ENCODE data around the gene RPL23. TPM values are rescaled to one million over a fixed set of nuclear protein-coding genes. Genes with fewer than 3 reads are reported as not detected.

Gene RPL23
- total RNA-seq, 1 experiment from 2014 or later, result 1,110 TPM

DNA sequence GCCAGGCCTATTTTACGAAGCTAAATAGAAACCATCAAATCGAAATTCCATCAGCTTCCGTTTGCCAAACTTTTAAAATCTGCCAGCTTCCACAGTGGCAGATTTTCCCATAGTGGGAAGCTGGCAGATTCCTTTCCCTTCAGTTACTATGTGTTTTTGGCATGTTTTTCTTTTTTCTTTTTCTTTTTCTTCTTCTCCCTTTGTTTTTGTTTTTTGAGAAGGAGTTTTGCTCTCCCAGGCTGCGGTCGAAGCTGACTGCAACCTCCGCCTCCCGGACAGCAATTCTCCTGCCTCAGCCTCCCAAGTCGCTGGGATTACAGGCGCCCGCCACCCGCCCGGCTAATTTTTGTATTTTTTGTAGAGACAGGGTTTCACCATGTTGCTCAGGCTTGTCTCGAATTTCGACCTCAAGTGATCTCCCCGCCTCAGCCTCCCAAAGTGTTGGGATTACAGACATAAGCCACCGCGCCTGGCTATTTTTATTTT lies 27.7 kb downstream of the RPL23 start:
- ATAC-seq (no peak), DNase-seq (no peak)
- H3K27me3 ChIP-seq (ENCODE audit: low read length), result no peaks in the 10 kb centered on the region
- peaks cover 9% of the 10 kb centered on the region for H3K4me1 ChIP-seq (ENCODE audit: insufficient read depth, low read length)
- H2AFZ ChIP-seq (ENCODE audit: low read length), result peak overlapping the region; percentile 71
- H3K4me3 ChIP-seq (ENCODE audit: low read length), result peak overlapping the region; percentile 80
- no peaks in the 10 kb centered on the region for H3K36me3 ChIP-seq (ENCODE audit: low read depth, low read length)
- H3K79me2 ChIP-seq (ENCODE audit: low read length), result peaks cover 35% of the 10 kb centered on the region
- no peaks in the 10 kb centered on the region for H4K20me1 ChIP-seq (ENCODE audit: low read length)
- no peaks in the 10 kb centered on the region for H3K9me3 ChIP-seq (ENCODE audit: low read length)
- H3F3A ChIP-seq (ENCODE audit: low read length, unreplicated experiment), result no peaks in the 10 kb centered on the region
- H3K4me2 ChIP-seq (ENCODE audit: low read length), result peak overlapping the region; percentile 78
- no peaks in the 10 kb centered on the region for H3K9me2 ChIP-seq (replicated peaks; ENCODE audit: low read length)
- ChIA-PET CTCF (no interaction called here), POLR2A (ENCODE audit: unreplicated experiment) (interaction anchor here (0.6 to 0.7 kb wide), 2 partner anchors 8 to 18 kb away, joined by 4 to 8 read pairs; no protein-coding TSS in a partner anchor)
- peak overlapping the region; percentile 97 for H3K27ac ChIP-seq (ENCODE audit: low read length)
- H3K9ac ChIP-seq (ENCODE audit: low read length), result peak overlapping the region; percentile 98
- no TSS peak for BruUV-seq (replicated peaks)
- no peak for TF ChIP-seq EZH2 (IDR thresholded peaks at IDR 0.05; ENCODE audit: low read length, unreplicated experiment)
- no peak for TF ChIP-seq EZH2phosphoT487 (IDR thresholded peaks at IDR 0.05; ENCODE audit: borderline replicate concordance, low read length)
- TF ChIP-seq CTCF (conservative IDR thresholded peaks at IDR 0.05; ENCODE audit: low read depth, low read length), result no peak
- intact Hi-C loops (cut with micrococcal nuclease), result no loop called here

DNA sequence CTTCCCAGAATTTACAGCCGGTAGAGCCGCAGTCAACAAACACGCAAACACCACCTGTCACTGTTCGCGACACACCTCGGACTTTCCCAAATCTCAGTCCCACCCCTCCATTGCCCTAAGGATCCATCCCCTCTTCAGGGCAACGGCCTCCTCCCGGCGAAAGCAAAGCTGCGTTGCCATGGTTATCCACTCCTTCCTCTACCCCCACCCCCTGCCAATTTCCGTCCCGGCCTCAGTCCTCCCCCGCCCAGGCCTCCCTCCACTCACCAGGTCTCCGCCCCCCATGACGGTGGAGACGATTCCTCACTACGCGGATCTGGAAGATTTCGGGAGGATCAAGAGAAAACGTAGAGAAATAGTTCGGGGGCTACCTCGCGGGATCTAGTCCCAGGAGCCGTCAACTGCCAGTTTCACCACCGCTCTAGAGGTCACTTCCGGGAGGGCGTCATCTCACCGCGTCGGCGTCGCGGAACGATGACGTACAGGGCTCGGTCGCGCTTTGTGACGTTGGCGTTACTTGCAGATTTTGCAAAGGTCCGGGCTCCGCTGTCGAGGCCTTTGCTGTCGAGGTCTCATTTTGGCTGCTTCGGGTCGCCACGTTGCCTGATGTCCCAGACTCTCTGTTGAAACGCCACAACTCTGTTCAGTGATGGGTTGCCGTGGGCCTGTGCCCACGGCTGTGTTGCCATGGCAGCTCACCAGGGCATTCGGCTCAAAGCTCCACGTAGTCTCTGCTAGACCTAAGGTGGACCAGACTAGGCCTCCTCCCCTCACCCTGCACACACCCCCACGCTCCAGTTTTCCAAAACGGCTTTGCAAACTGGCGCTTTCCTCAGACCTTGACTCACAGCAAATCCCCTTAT lies 28.4 kb downstream of the RPL23 start, which contains the start of gene CWC25:
CWC25 (minus strand) TSS at position 423 of the 863 bp plus-strand sequence; CDS start at position 285, 138 bp downstream.
- no peaks in the 10 kb centered on the region for H3F3A ChIP-seq (ENCODE audit: low read length, unreplicated experiment)
- H3K9me3 ChIP-seq (ENCODE audit: low read length), result no peaks in the 10 kb centered on the region
- peaks cover 35% of the 10 kb centered on the region for H3K79me2 ChIP-seq (ENCODE audit: low read length)
- DNase-seq (peak; percentile 93), ATAC-seq (peak; percentile 85)
- CTCF ChIA-PET, result no interaction called here
- TSS peak; percentile 98 for BruUV-seq (replicated peaks)
- peak within 1 kb of the TSS; percentile 98 for H3K9ac ChIP-seq (ENCODE audit: low read length)
- peak within 1 kb of the TSS; percentile 71 for H2AFZ ChIP-seq (ENCODE audit: low read length)
- H3K4me1 ChIP-seq (ENCODE audit: insufficient read depth, low read length), result peaks cover 9% of the 10 kb centered on the region
- H3K27ac ChIP-seq (ENCODE audit: low read length), result peak within 1 kb of the TSS; percentile 97
- no peaks in the 10 kb centered on the region for H3K9me2 ChIP-seq (replicated peaks; ENCODE audit: low read length)
- TF ChIP-seq CTCF (conservative IDR thresholded peaks at IDR 0.05; ENCODE audit: low read depth, low read length) (no peak), EZH2phosphoT487 (IDR thresholded peaks at IDR 0.05; ENCODE audit: borderline replicate concordance, low read length) (no peak), EZH2 (IDR thresholded peaks at IDR 0.05; ENCODE audit: low read length, unreplicated experiment) (no peak)
- H3K36me3 ChIP-seq (ENCODE audit: low read depth, low read length), result peaks cover 5% of the 10 kb centered on the region
- H3K4me2 ChIP-seq (ENCODE audit: low read length), result peak within 1 kb of the TSS; percentile 78
- intact Hi-C loops (cut with micrococcal nuclease), result no loop called here
- no peaks in the 10 kb centered on the region for H3K27me3 ChIP-seq (ENCODE audit: low read length)
- H4K20me1 ChIP-seq (ENCODE audit: low read length), result no peaks in the 10 kb centered on the region
- H3K4me3 ChIP-seq (ENCODE audit: low read length), result peak within 1 kb of the TSS; percentile 80
- POLR2A ChIA-PET (ENCODE audit: unreplicated experiment), result interaction anchor here (0.6 to 0.7 kb wide), 2 partner anchors 9 to 18 kb away, joined by 4 to 8 read pairs; no protein-coding TSS in a partner anchor

Measured in PC-3 (cell line).